OCI-LY7 (cell line): ENCODE measurements around the gene SAMD8. TPM values are rescaled to one million over a fixed set of nuclear protein-coding genes. Genes with fewer than 3 reads are reported as not detected.
"Not testable (repeated sequence)": the region's sequence is repeated elsewhere in the genome, so short reads cannot be mapped to it uniquely, and the experiment has no call there.

Source experiments
- BruUV-seq: library from RNA; stranded (reverse); fragments of 400-500 nt; replicated peaks from 2 replicates; lab custom pipeline; 2021; lab: Mats Ljungman, UMichigan
- CTCF ChIA-PET: fragments of 300-600 bp; sonication (Branson Sonifier 250); formaldehyde crosslinking; loops from one replicate; lab custom pipeline; 2022; ENCODE audit warnings: antibody characterized with exemption; ENCODE audit not compliant: unreplicated experiment; lab: Charles Lee
- POLR2A ChIA-PET: fragments of 300-600 bp; sonication (Branson Sonifier 250); formaldehyde crosslinking; loops from one replicate; lab custom pipeline; 2022; ENCODE audit warnings: antibody characterized with exemption; lab: Charles Lee
- DNase-seq: peaks from one replicate; pipeline ENCODE4 v3.0.0-alpha.2; 2015; ENCODE audit warnings: low spot score
- H2AFZ ChIP-seq: fragments of 200-600 bp; sonication (generic), shearing (Covaris generic); 2 replicates; pipeline ENCODE4 v1.6.1; 2014; ENCODE audit warnings: mild to moderate bottlenecking, antibody characterized with exemption, low read length, moderate library complexity
- H3K27ac ChIP-seq: fragments of 200-600 bp; sonication (generic); 2 replicates; pipeline ENCODE4 v1.5.1; 2014; ENCODE audit warnings: mixed run types, low read depth, mild to moderate bottlenecking, moderate library complexity, low read length, inconsistent platforms; ENCODE audit not compliant: poor library complexity, severe bottlenecking
- H3K36me3 ChIP-seq: fragments of 200-600 bp; sonication (generic); 2 replicates; pipeline ENCODE4 v1.6.1; 2014; ENCODE audit warnings: mild to moderate bottlenecking, antibody characterized with exemption, low read length, moderate library complexity, mixed read lengths; ENCODE audit not compliant: insufficient read depth
- H3K4me1 ChIP-seq: fragments of 200-600 bp; sonication (generic); 2 replicates; pipeline ENCODE4 v1.5.1; 2014; ENCODE audit warnings: mild to moderate bottlenecking, low read length; ENCODE audit not compliant: insufficient read depth, poor library complexity, severe bottlenecking
- H3K4me2 ChIP-seq: fragments of 200-600 bp; sonication (generic); 2 replicates; pipeline ENCODE4 v1.6.1; 2014; ENCODE audit warnings: mild to moderate bottlenecking, low read length
- H3K4me3 ChIP-seq: fragments of 200-600 bp; sonication (generic); 2 replicates; pipeline ENCODE4 v1.5.1; 2014; ENCODE audit warnings: mild to moderate bottlenecking, low read depth, low read length; ENCODE audit not compliant: poor library complexity, severe bottlenecking
- H3K79me2 ChIP-seq: fragments of 200-600 bp; sonication (generic); 2 replicates; pipeline ENCODE4 v1.6.1; 2016; ENCODE audit warnings: low read depth, mild to moderate bottlenecking, low read length, moderate library complexity, mixed read lengths; ENCODE audit not compliant: insufficient read depth
- H3K9me2 ChIP-seq: fragments of 200-600 bp; sonication (generic); 2 replicates; pipeline ENCODE4 v1.6.1; 2016; ENCODE audit warnings: mild to moderate bottlenecking, low read length, mixed read lengths; ENCODE audit not compliant: insufficient read depth
- H3K9me3 ChIP-seq: fragments of 200-600 bp; sonication (generic); 2 replicates; pipeline ENCODE4 v1.6.1; 2014; ENCODE audit warnings: mild to moderate bottlenecking, mixed run types, low read length, mixed read lengths
- H4K20me1 ChIP-seq: fragments of 200-600 bp; sonication (generic); 2 replicates; pipeline ENCODE4 v1.6.1; 2014; ENCODE audit warnings: mild to moderate bottlenecking, antibody characterized with exemption, low read length, moderate library complexity, mixed read lengths; ENCODE audit not compliant: insufficient read depth
- EZH2phosphoT487 ChIP-seq: fragments of 200-600 bp; sonication (generic); IDR thresholded peaks from 2 replicates; pipeline ENCODE4 v1.6.1; 2018; ENCODE audit warnings: low read depth, borderline replicate concordance, mild to moderate bottlenecking, mixed run types, antibody characterized with exemption, low read length, moderate library complexity, mixed read lengths
- intact Hi-C: fragments of 100-400 bp; cut with micrococcal nuclease; formaldehyde crosslinking; loops from one replicate; pipeline ENCODE4 v1.10.0; 2022; ENCODE audit not compliant: unreplicated experiment
- total RNA-seq, 2 experiments: library from RNA; depleted of rRNA in 1 of 2; stranded (reverse); fragments of >200 nt in 1 of 2; shearing (Covaris generic) in 1 of 2; gene quantifications; 2 replicates each; pipeline ENCODE4 v1.2.3, GENCODE V29; 2014 to 2022
- TF ChIP-seq, protein P1 (sequence below): fragments of 200-600 bp; sonication (generic); conservative IDR thresholded peaks from 2 replicates; pipeline ENCODE4 v1.5.1; 2014; ENCODE audit warnings: mild to moderate bottlenecking, antibody characterized with exemption, low read length, moderate library complexity, mixed read lengths

The SAMD8 gene
- total RNA-seq, 2 experiments from 2014 or later: 8.8 to 16.7 TPM

DNA sequence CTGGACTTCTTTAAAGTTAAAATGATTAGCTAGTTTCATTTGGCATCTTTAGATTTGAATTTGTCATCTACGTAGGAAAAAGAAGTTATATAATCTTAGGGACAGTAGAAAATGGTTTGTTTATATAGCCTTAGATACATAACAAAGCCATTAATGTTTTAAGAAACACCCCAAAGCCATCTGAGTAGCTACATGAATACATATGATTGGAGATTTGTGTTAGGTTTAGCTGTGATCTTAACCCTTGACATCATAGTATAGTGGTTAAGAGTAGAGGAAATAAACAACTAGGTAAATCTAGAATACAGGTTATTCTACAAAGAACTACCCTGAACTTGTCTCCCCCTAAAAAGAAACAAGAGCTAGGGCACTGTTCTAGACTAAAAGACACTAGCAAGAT lies 18.1 kb downstream of the SAMD8 start:
- TF ChIP-seq, protein P1, sequence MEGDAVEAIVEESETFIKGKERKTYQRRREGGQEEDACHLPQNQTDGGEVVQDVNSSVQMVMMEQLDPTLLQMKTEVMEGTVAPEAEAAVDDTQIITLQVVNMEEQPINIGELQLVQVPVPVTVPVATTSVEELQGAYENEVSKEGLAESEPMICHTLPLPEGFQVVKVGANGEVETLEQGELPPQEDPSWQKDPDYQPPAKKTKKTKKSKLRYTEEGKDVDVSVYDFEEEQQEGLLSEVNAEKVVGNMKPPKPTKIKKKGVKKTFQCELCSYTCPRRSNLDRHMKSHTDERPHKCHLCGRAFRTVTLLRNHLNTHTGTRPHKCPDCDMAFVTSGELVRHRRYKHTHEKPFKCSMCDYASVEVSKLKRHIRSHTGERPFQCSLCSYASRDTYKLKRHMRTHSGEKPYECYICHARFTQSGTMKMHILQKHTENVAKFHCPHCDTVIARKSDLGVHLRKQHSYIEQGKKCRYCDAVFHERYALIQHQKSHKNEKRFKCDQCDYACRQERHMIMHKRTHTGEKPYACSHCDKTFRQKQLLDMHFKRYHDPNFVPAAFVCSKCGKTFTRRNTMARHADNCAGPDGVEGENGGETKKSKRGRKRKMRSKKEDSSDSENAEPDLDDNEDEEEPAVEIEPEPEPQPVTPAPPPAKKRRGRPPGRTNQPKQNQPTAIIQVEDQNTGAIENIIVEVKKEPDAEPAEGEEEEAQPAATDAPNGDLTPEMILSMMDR: no peak
- no peak for TF ChIP-seq EZH2phosphoT487
- H3K27ac ChIP-seq: no peak overlapping the region
- H3K4me3 ChIP-seq: no peak overlapping the region
- H4K20me1 ChIP-seq: no peaks in the 10 kb centered on the region
- H3K4me1 ChIP-seq: no peaks in the 10 kb centered on the region
- ChIA-PET POLR2A (interaction anchor here (0.7 to 1.3 kb wide), 6 partner anchors 9 to 1104 kb away, joined by 3 to 7 read pairs (median 3); no protein-coding TSS in a partner anchor), CTCF (no interaction called here)
- peaks cover 8% of the 10 kb centered on the region for H3K36me3 ChIP-seq
- H3K79me2 ChIP-seq: peaks cover 8% of the 10 kb centered on the region; the same call in 1 of the 2 replicates
- DNase-seq: no peak
- intact Hi-C loops: no loop called here
- H2AFZ ChIP-seq: no peak overlapping the region
- BruUV-seq: no TSS peak
- no peak overlapping the region for H3K4me2 ChIP-seq
- no peaks in the 10 kb centered on the region for H3K9me3 ChIP-seq
- H3K9me2 ChIP-seq: no peaks in the 10 kb centered on the region

DNA sequence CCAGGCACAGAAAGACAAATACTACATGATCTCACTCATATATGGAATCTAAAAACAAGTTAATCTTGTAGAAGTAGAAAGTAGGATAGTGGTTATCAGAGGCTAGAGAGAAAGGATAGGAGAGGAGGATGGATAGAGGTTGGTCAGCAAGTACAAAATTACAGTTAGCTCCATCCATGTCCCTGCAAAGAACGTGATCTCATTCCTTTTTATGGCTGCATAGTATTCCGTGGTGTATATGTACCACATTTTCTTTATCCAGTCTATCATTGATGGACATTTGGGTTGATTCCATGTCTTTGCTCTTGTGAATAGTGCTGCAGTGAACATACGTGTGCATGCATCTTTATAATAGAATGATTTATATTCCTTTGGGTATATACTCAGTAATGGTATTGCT lies 22.2 kb downstream of the SAMD8 start:
- H3K27ac ChIP-seq, H3K4me2 ChIP-seq, intact Hi-C loops, H3K9me3 ChIP-seq, H4K20me1 ChIP-seq, BruUV-seq, H2AFZ ChIP-seq, H3K36me3 ChIP-seq, H3K4me3 ChIP-seq, H3K79me2 ChIP-seq, DNase-seq, POLR2A ChIA-PET, H3K4me1 ChIP-seq, H3K9me2 ChIP-seq, CTCF ChIA-PET: not testable (repeated sequence)

GRCh38 chr10:75136346-75136745 lies 24.9 kb downstream of the SAMD8 start:
- Histone ChIP-seq H3K9me3 (no peaks in the 10 kb centered on the region), H3K9me2 (no peaks in the 10 kb centered on the region), H3K79me2 (0 out of 2 replicates have a peak, but pooled peaks cover 5% of the 10 kb centered on the region), H3K4me2 (no peak overlapping the region), H3K4me3 (no peak overlapping the region), H3K27ac (no peak overlapping the region), H2AFZ (no peak overlapping the region), H4K20me1 (no peaks in the 10 kb centered on the region; the same call in 1 of the 2 replicates), H3K36me3 (no peaks in the 10 kb centered on the region), H3K4me1 (no peaks in the 10 kb centered on the region)
- ChIA-PET POLR2A (interaction anchor here (0.6 to 1.4 kb wide), 9 partner anchors 9 to 133 kb away, joined by 3 to 6 read pairs (median 3); no protein-coding TSS in a partner anchor), CTCF (no interaction called here)
- no peak for DNase-seq
- no TSS peak for BruUV-seq
- TF ChIP-seq, protein P1: no peak
- TF ChIP-seq EZH2phosphoT487: no peak
- intact Hi-C loops: no loop called here
